Urinary bladder (tissue), 4 donors: Measurements from ENCODE around the gene STON2. TPM values are rescaled to one million over a fixed set of nuclear protein-coding genes. Genes with fewer than 3 reads are reported as not detected.
"Not testable (repeated sequence)": the region's sequence is repeated elsewhere in the genome, so short reads cannot be mapped to it uniquely, and the experiment has no call there.

Experiments
- DNase-seq: peaks from one replicate; pipeline ENCODE4 v3.0.0-alpha.2; 2015; ENCODE audit errors: extremely low spot score
- H3K27ac ChIP-seq: one replicate; pipeline ENCODE4 v1.5.1; 2013; ENCODE audit warnings: low read depth, mild to moderate bottlenecking, moderate library complexity
- H3K36me3 ChIP-seq: one replicate; pipeline ENCODE4 v1.6.1; 2013; ENCODE audit warnings: mild to moderate bottlenecking, moderate library complexity; ENCODE audit not compliant: insufficient read depth
- H3K4me1 ChIP-seq: one replicate; pipeline ENCODE4 v1.6.1; 2013; ENCODE audit warnings: mild to moderate bottlenecking, moderate library complexity; ENCODE audit not compliant: insufficient read depth
- H3K4me3 ChIP-seq: one replicate; pipeline ENCODE4 v1.5.1; 2013; ENCODE audit warnings: low read depth, low read length
- WGBS: extraction: QIAGEN DNeasy Blood & Tissue Kit; methylation state at CpG from one replicate; pipeline ENCODE4 v1.1.7; 2013; 5-methylcytosine and 5-hydroxymethylcytosine counted together
- polyA plus RNA-seq: library from polyadenylated mRNA; stranded (reverse); fragments of 200-250 nt; gene quantifications from one replicate; pipeline ENCODE4 v1.2.3, GENCODE V29; 2013
- total RNA-seq: library from RNA; depleted of rRNA; stranded (reverse); fragments of >200 nt; gene quantifications from one replicate; pipeline ENCODE4 v1.2.3, GENCODE V29; 2014
- donor health status: healthy with polysubstance abuse.
- donor health status: healthy.

STON2 gene
- total and polyA plus RNA-seq, 2 donors: 2.0 to 53.5 TPM

- Histone ChIP-seq H3K4me1 (no peaks in the 10 kb centered on the region), H3K4me3 (no peak overlapping the region), H3K36me3 (no peaks in the 10 kb centered on the region), H3K27ac (no peak overlapping the region)
- 62% methylated on average over 3 of the region's 3 CpGs for WGBS
- DNase-seq: no peak
Observed at GRCh38 chr14:81261176-81261575, 138.9 kb downstream of the STON2 start.

- H3K36me3 ChIP-seq: no peaks in the 10 kb centered on the region
- DNase-seq: no peak
- WGBS: 71% methylated on average over 3 of the region's 3 CpGs
- no peaks in the 10 kb centered on the region for H3K4me1 ChIP-seq
- no peak overlapping the region for H3K27ac ChIP-seq
- no peak overlapping the region for H3K4me3 ChIP-seq
Observed at GRCh38 chr14:81260732-81261131, 139.4 kb downstream of the STON2 start.

- WGBS: 75% methylated on average over 2 of the region's 2 CpGs
- no peaks in the 10 kb centered on the region for H3K4me1 ChIP-seq
- no peak overlapping the region for H3K4me3 ChIP-seq
- no peaks in the 10 kb centered on the region for H3K36me3 ChIP-seq
- no peak overlapping the region for H3K27ac ChIP-seq
- no peak for DNase-seq
Observed at GRCh38 chr14:81256289-81256960, 143.7 kb downstream of the STON2 start.

DNA sequence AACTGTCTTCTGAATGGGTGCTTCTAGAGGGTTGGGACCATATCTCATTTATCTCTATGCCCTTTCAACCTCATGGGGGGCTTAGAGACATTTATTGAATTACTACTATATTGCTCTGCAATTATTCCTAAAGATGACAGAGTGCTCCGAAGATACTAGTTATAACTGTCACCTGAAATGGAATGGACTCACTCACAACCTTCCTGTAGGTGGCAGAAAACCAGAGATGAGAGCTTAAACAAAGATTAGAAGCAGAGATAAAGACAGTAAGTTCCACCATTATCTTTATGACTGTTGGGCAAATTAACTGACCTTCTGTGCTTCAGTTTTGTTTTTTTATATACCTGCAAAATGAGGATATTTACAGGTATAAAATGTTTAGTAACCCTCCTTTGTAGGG is 147.8 kb downstream of the STON2 start:
- DNase-seq: no peak
- no peak overlapping the region for H3K27ac ChIP-seq
- no peaks in the 10 kb centered on the region for H3K4me1 ChIP-seq
- 32% methylated on average over 1 of the region's 1 CpG for WGBS
- no peak overlapping the region for H3K4me3 ChIP-seq
- no peaks in the 10 kb centered on the region for H3K36me3 ChIP-seq

GRCh38 chr14:81247271-81247766 is 152.8 kb downstream of the STON2 start:
- Histone ChIP-seq H3K4me3 (no peak overlapping the region), H3K36me3 (no peaks in the 10 kb centered on the region), H3K27ac (no peak overlapping the region), H3K4me1 (no peaks in the 10 kb centered on the region)
- 67% methylated on average over 8 of the region's 8 CpGs for WGBS
- DNase-seq: no peak

GRCh38 chr14:81246461-81247270 is 153.5 kb downstream of the STON2 start:
- Histone ChIP-seq H3K4me3 (no peak overlapping the region), H3K4me1 (no peaks in the 10 kb centered on the region), H3K36me3 (no peaks in the 10 kb centered on the region), H3K27ac (no peak overlapping the region)
- DNase-seq: no peak
- 86% methylated on average over 19 of the region's 19 CpGs for WGBS

DNA sequence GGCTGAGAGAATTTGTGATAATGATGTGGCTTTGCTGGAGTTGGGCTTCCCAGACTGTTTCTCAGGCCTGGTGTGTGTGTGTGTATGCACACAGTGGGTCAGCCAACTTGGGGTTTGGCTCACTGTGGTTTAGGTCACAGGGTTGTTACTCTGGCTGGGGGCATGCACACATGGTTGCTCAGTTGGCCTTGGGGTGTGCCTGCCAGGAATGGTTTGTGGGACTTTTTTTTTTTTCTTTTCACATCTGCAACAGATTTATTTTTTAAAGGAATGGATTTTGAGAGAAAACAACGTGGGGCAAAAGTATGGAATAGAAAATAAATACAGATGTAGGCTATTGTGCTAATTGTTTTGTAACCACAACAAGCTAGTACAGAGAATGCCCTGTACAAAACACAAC is 154.4 kb downstream of the STON2 start:
- Histone ChIP-seq H3K36me3 (no peaks in the 10 kb centered on the region), H3K27ac (no peak overlapping the region), H3K4me1 (no peaks in the 10 kb centered on the region), H3K4me3 (no peak overlapping the region)
- DNase-seq: no peak
- WGBS: 48% methylated on average over 1 of the region's 1 CpG

- not testable (repeated sequence) for H3K36me3 ChIP-seq, DNase-seq, H3K4me1 ChIP-seq, H3K27ac ChIP-seq, H3K4me3 ChIP-seq
- 93% methylated on average over 28 of the region's 28 CpGs for WGBS
Observed at GRCh38 chr14:81244431-81244830, 155.7 kb downstream of the STON2 start.

GRCh38 chr14:81243499-81243898 is 156.6 kb downstream of the STON2 start:
- DNase-seq: no peak
- Histone ChIP-seq H3K4me3 (no peak overlapping the region), H3K36me3 (no peaks in the 10 kb centered on the region), H3K4me1 (no peaks in the 10 kb centered on the region), H3K27ac (no peak overlapping the region)
- WGBS: 65% methylated on average over 2 of the region's 2 CpGs

GRCh38 chr14:81236849-81237248 is 163.3 kb downstream of the STON2 start:
- not testable (repeated sequence) for DNase-seq
- 73% methylated on average over 2 of the region's 2 CpGs for WGBS

GRCh38 chr14:81236138-81236537 is 164.0 kb downstream of the STON2 start:
- no peaks in the 10 kb centered on the region for H3K4me1 ChIP-seq
- no peaks in the 10 kb centered on the region for H3K36me3 ChIP-seq
- H3K4me3 ChIP-seq: no peak overlapping the region
- no peak overlapping the region for H3K27ac ChIP-seq
- no peak for DNase-seq
- 96% methylated on average over 20 of the region's 20 CpGs for whole genome bisulfite sequencing

More at GRCh38 chr14:81236849-81237248, 163.3 kb downstream of the STON2 start:
- H3K4me1 ChIP-seq, H3K27ac ChIP-seq, H3K36me3 ChIP-seq, H3K4me3 ChIP-seq: not testable (repeated sequence)

- 64% methylated on average over 2 of the region's 2 CpGs for WGBS
- no peak for DNase-seq
- no peaks in the 10 kb centered on the region for H3K36me3 ChIP-seq
- no peak overlapping the region for H3K27ac ChIP-seq
- H3K4me3 ChIP-seq: no peak overlapping the region
- H3K4me1 ChIP-seq: no peaks in the 10 kb centered on the region
Observed at GRCh38 chr14:81235096-81235495, 165.0 kb downstream of the STON2 start.

DNA sequence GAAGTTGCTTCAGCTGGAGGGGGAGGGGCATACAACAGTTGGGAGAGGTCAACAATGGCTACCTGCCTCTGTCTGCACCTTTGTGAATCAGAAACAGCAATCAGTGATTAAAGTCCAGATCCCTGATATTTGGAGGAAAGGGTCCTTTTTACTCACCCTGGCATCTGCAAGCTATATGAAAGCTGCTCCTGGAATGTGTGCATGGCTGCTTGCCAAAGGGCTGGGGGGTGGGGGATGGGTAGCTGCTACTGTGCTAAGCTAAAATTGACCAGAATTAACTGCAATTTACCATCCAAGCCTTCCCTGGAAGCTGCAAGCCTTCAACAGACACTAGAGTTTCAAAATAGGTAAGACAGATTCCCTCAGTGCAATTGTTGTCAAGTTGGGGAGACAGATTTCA is 165.8 kb downstream of the STON2 start:
- no peak for DNase-seq
- Histone ChIP-seq H3K4me1 (no peaks in the 10 kb centered on the region), H3K36me3 (no peaks in the 10 kb centered on the region), H3K4me3 (no peak overlapping the region), H3K27ac (no peak overlapping the region)

DNA sequence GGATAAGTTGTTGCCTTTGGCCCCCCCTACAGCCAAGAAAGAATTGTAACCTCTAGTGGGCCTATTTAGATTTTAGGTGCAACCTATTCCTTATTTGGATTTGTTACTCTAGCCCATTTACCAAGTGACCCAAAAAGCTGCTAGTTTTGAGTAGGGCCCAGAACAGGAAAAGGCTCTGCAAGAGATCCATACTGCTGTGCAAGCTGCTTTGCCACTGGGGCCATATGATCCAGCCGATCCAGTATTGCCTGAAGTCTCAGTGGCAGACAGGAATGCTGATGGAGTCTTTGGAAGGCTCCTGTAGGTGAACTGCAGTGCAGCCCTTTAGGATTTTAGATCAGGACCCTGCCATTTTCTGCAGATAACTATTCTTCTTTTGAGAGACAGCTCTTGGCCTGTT is 166.5 kb downstream of the STON2 start:
- no peak overlapping the region for H3K4me3 ChIP-seq
- no peak for DNase-seq
- 86% methylated on average over 1 of the region's 1 CpG for WGBS

More for the DNA sequence above, 166.5 kb downstream of the STON2 start:
- H3K36me3 ChIP-seq: no peaks in the 10 kb centered on the region
- H3K27ac ChIP-seq: no peak overlapping the region
- no peaks in the 10 kb centered on the region for H3K4me1 ChIP-seq
